ENCODE results near the gene PLCB1.
"Not testable (repeated sequence)": the region's sequence is repeated elsewhere in the genome, so short reads cannot be mapped to it uniquely, and the experiment has no call there.

Gene PLCB1

DNA sequence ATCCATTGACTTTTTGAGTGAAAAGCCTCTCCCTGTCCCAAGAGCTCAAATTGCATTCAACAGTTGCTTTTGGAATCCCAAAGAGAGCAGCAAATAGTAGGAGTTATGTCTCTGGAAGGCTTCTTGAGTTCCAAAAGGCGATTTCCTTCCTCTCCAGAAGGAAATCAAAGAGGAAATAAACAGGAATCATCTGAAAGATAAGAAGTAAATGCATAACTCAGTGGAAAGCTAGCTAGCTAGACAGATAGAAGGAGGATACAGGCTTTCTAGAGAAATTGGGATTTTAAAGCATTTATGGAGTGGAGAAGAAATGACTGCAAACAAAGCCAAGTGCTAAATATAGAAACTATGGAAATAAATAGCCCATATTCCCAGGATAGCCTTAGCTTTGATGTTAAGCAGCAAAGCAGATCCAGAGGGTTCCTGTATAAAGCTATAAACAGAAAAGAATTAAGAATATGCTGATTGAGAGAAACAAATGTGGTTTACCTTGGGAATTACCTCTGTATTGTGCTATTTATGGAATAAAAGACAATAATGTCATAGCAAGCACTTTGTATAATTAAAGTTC is 214.7 kb downstream of the PLCB1 start:
- H3K4me3 ChIP-seq (ENCODE audit: low read depth, low read length): no peak overlapping the region
- TF ChIP-seq POLR2A (IDR thresholded peaks at IDR 0.05; ENCODE audit: extremely low read depth, insufficient read length) (no peak), MAX (IDR thresholded peaks at IDR 0.05; ENCODE audit: low read depth, low read length) (no peak), CTCF (IDR thresholded peaks at IDR 0.05; ENCODE audit: low read depth, low read length) (no peak), MYC (IDR thresholded peaks at IDR 0.05; ENCODE audit: low read depth, low read length) (no peak)
- DNase-seq (ENCODE audit: low read depth): no peak

DNA sequence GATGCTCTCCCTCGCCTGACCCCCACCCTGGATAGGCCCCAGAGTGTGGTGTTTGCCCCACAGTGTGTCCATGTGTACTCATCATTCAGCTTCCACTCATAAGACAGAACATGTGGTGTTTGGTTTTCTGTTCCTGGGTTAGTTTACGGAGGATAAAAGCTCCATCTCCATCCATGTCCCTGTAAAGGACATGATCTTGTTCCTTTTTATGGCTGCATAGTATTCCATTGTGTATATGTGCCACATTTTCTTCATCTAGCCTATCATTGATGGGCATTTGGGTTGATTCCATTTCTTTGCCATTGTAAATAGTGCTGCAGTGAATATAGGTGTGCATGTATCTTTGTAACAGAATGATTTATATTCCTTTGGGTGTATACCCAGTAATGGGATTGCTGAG is 218.2 kb downstream of the PLCB1 start:
- H3K4me3 ChIP-seq (ENCODE audit: low read depth, low read length); DNase-seq (ENCODE audit: low read depth): not testable (repeated sequence)

- TF ChIP-seq CTCF (IDR thresholded peaks at IDR 0.05; ENCODE audit: low read depth, low read length): no peak
- no peak for TF ChIP-seq POLR2A (IDR thresholded peaks at IDR 0.05; ENCODE audit: extremely low read depth, insufficient read length)
- TF ChIP-seq MYC (IDR thresholded peaks at IDR 0.05; ENCODE audit: low read depth, low read length): no peak
- no peak for TF ChIP-seq MAX (IDR thresholded peaks at IDR 0.05; ENCODE audit: low read depth, low read length)
- no peak overlapping the region for H3K4me3 ChIP-seq (ENCODE audit: low read depth, low read length)
- DNase-seq (ENCODE audit: low read depth): no peak
Measured at GRCh38 chr20:8352486-8352885, 220.4 kb downstream of the PLCB1 start.

- DNase-seq (ENCODE audit: low read depth): no peak
- TF ChIP-seq POLR2A (IDR thresholded peaks at IDR 0.05; ENCODE audit: extremely low read depth, insufficient read length) (no peak), MAX (IDR thresholded peaks at IDR 0.05; ENCODE audit: low read depth, low read length) (no peak), MYC (IDR thresholded peaks at IDR 0.05; ENCODE audit: low read depth, low read length) (no peak), CTCF (IDR thresholded peaks at IDR 0.05; ENCODE audit: low read depth, low read length) (no peak)
- no peak overlapping the region for H3K4me3 ChIP-seq (ENCODE audit: low read depth, low read length)
Measured at GRCh38 chr20:8353512-8353911, 221.4 kb downstream of the PLCB1 start.

DNA sequence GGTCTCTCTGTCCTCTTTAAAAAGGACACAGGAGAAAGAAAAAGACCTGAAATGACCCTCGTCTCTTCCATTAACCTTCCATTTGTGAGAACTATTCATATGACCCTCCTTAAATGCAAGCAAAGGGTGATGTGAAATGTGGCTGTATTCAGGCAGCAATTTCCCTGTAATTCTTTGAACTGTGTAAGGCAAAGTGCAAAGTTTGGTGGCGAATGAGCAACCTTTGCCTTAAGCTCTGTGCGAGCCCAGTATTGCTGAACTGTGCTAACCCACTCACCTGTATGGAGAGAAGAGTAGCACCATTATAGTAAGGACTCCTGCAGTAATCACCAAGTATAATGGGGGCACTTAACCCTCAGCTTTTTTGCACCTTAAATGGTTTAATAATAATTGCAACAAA is 223.4 kb downstream of the PLCB1 start:
- TF ChIP-seq MAX (IDR thresholded peaks at IDR 0.05; ENCODE audit: low read depth, low read length) (no peak), CTCF (IDR thresholded peaks at IDR 0.05; ENCODE audit: low read depth, low read length) (no peak), MYC (IDR thresholded peaks at IDR 0.05; ENCODE audit: low read depth, low read length) (no peak), POLR2A (IDR thresholded peaks at IDR 0.05; ENCODE audit: extremely low read depth, insufficient read length) (no peak)
- no peak overlapping the region for H3K4me3 ChIP-seq (ENCODE audit: low read depth, low read length)
- no peak for DNase-seq (ENCODE audit: low read depth)

- no peak overlapping the region for H3K4me3 ChIP-seq (ENCODE audit: low read depth, low read length)
- no peak for DNase-seq (ENCODE audit: low read depth)
- TF ChIP-seq CTCF (IDR thresholded peaks at IDR 0.05; ENCODE audit: low read depth, low read length): no peak
- TF ChIP-seq MAX (IDR thresholded peaks at IDR 0.05; ENCODE audit: low read depth, low read length): no peak
- TF ChIP-seq POLR2A (IDR thresholded peaks at IDR 0.05; ENCODE audit: extremely low read depth, insufficient read length): no peak
- TF ChIP-seq MYC (IDR thresholded peaks at IDR 0.05; ENCODE audit: low read depth, low read length): no peak
Measured at GRCh38 chr20:8356806-8357205, 224.7 kb downstream of the PLCB1 start.
